Measurements from ENCODE around the gene MMP27.

- TF ChIP-seq POLR2AphosphoS5 (IDR thresholded peaks at IDR 0.05) = no peak
- no peak for TF ChIP-seq POLR2A (IDR thresholded peaks at IDR 0.05)
Observed at GRCh38 chr11:102683277-102683676, 22.3 kb downstream of the MMP27 start.
